Liver (tissue), 3 donors: ENCODE measurements around the gene ADAMTS6.

Experiments used
- EGR1 ChIP-seq, 2 donors: IDR thresholded peaks; 2 replicates each; pipeline ENCODE4 v1.6.1; 2016 to 2018; ENCODE audit warnings: antibody characterized with exemption in 2 of 2, low read depth in 2 of 2
- SP1 ChIP-seq: IDR thresholded peaks from 2 replicates; pipeline ENCODE4 v1.6.1; 2018; ENCODE audit warnings: antibody characterized with exemption, mild to moderate bottlenecking
- YY1 ChIP-seq: IDR thresholded peaks from 2 replicates; pipeline ENCODE4 v1.6.1; 2016; ENCODE audit warnings: antibody characterized with exemption, mild to moderate bottlenecking
- TF ChIP-seq, protein P1 (sequence below): fragments of 150-350 bp; IDR thresholded peaks from 2 replicates; pipeline ENCODE4 v1.5.1; 2017; ENCODE audit warnings: improper control_type of control experiment, low read depth, low read length; ENCODE audit not compliant: missing input control
- TF ChIP-seq, protein P2 (sequence below): IDR thresholded peaks from 2 replicates; pipeline ENCODE4 v1.6.1; 2016; ENCODE audit warnings: antibody characterized with exemption
- donor health status: healthy.
- donor health status: healthy.

DNA sequence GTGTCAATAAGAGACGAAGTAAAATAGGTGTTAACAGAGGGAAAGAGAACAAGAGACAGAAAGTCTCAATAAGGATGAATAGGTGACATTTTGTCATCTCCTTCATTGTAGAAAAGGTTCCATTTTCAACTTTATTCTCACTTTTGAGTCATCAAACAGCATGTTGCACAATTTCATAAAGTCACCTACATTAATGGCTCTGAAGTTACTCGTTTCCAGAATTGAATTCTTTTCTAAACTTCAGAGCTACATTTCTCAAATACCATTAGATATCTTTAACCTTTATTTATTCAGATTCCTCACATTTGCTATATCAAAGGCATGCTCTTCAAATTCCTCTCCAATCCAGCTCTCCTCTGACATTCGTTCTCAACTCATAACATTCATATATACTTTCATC, 13.1 kb downstream of the ADAMTS6 start:
- TF ChIP-seq, protein P1, sequence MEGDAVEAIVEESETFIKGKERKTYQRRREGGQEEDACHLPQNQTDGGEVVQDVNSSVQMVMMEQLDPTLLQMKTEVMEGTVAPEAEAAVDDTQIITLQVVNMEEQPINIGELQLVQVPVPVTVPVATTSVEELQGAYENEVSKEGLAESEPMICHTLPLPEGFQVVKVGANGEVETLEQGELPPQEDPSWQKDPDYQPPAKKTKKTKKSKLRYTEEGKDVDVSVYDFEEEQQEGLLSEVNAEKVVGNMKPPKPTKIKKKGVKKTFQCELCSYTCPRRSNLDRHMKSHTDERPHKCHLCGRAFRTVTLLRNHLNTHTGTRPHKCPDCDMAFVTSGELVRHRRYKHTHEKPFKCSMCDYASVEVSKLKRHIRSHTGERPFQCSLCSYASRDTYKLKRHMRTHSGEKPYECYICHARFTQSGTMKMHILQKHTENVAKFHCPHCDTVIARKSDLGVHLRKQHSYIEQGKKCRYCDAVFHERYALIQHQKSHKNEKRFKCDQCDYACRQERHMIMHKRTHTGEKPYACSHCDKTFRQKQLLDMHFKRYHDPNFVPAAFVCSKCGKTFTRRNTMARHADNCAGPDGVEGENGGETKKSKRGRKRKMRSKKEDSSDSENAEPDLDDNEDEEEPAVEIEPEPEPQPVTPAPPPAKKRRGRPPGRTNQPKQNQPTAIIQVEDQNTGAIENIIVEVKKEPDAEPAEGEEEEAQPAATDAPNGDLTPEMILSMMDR: no peak
- TF ChIP-seq SP1: no peak
- no peak for TF ChIP-seq EGR1 (IDR thresholded peaks at IDR 0.05; ENCODE audit: low read depth in 2 of 2)
- TF ChIP-seq YY1: no peak
- TF ChIP-seq, protein P2, sequence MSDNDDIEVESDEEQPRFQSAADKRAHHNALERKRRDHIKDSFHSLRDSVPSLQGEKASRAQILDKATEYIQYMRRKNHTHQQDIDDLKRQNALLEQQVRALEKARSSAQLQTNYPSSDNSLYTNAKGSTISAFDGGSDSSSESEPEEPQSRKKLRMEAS: no peak
